ENCODE data around the gene ASTN2. TPM values are rescaled to one million over a fixed set of nuclear protein-coding genes. Genes with fewer than 3 reads are reported as not detected.

The ASTN2 gene
- total RNA-seq, 4 donors from 2014 or later, result 3.0 to 7.0 (median 5.2) TPM

DNA sequence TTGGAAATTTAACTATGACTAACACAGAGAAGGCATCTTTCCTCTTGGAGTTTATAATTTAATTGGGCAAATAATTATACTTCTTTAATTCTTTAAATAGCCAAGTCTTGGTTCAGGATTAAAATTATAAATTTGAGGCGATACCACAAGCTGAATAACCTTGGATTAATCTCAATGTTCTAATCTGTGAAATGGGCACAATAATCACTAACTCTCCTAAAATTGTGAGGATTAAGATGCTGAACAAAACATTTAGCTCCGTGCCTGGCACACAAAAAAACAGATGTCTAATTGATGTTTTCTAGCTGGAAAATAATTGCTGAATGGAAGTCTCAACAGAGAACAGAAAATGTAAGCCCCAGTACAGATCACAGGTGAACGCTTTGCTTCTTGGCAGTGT is 797.5 kb downstream of the ASTN2 start:
- Histone ChIP-seq H3K9me3 (no peaks in the 10 kb centered on the region), H3K4me3 (no peak overlapping the region), H3K4me1 (no peaks in the 10 kb centered on the region), H3K36me3 (no peaks in the 10 kb centered on the region), H3K27me3 (no peaks in the 10 kb centered on the region), H3K27ac (no peak overlapping the region)
- TF ChIP-seq POLR2A (IDR thresholded peaks at IDR 0.05), result no peak
- no peak for TF ChIP-seq CTCF (IDR thresholded peaks at IDR 0.05)
- no peak for TF ChIP-seq POLR2AphosphoS5 (IDR thresholded peaks at IDR 0.05)
- 81 to 86% methylated on average over 3 of the region's 3 CpGs for WGBS, 2 donors (ENCODE audit: low coverage in 1 of 2)
- in situ Hi-C loops (cut with MboI; ENCODE audit: low pct_ligation_motif_present in 1 of 4, low pct_unique_long_range_greater_than_20kb in 1 of 4, low sequenced_read_pairs in 3 of 4) (no loop called here), intact Hi-C loops (cut with DNase I; ENCODE audit: low total_unique reads) (no loop called here)
- no peak for DNase-seq

- Histone ChIP-seq H3K4me1 (no peaks in the 10 kb centered on the region), H3K27me3 (no peaks in the 10 kb centered on the region), H3K27ac (no peak overlapping the region), H3K36me3 (no peaks in the 10 kb centered on the region), H3K4me3 (no peak overlapping the region), H3K9me3 (no peaks in the 10 kb centered on the region)
- no peak for DNase-seq
- intact Hi-C loops (cut with DNase I; ENCODE audit: low total_unique reads), result no loop called here
- WGBS, 2 donors (ENCODE audit: low coverage in 1 of 2), result 30 to 47% methylated on average over 4 to 5 of the region's 5 CpGs
- in situ Hi-C loops (cut with MboI; ENCODE audit: low pct_ligation_motif_present in 1 of 4, low pct_unique_long_range_greater_than_20kb in 1 of 4, low sequenced_read_pairs in 3 of 4), result no loop called here
- TF ChIP-seq CTCF (IDR thresholded peaks at IDR 0.05), result no peak
- no peak for TF ChIP-seq POLR2AphosphoS5 (IDR thresholded peaks at IDR 0.05)
- no peak for TF ChIP-seq POLR2A (IDR thresholded peaks at IDR 0.05)
- no peak for TF ChIP-seq EP300 (IDR thresholded peaks at IDR 0.05; ENCODE audit: low read depth)
These were observed 798.4 kb downstream of the ASTN2 start for GRCh38 chr9:116616304-116616914.

DNA sequence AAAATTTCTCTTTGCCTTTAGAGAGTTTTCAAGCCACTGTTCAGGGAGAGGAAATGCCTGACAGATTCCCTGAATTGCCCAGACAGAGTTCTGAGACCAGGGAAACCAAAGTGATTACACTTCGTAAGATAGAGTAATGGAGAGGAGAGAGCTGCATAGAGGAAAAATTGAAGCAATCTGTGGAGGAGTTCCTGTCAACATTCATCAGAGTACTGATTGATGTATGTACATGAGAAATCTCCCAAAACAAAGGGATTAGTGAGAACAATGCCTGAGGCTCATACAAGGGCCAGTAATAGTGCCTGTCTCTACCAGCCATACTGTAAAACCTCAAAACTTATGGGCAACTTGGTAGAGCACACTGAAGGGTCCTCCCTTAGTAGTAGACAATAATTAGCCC is 806.8 kb downstream of the ASTN2 start:
- peaks cover 0 to 5% (median 0%) of the 10 kb centered on the region in 4 donors for H3K36me3 ChIP-seq
- no peak for TF ChIP-seq EP300 (IDR thresholded peaks at IDR 0.05; ENCODE audit: low read depth)
- no peak for TF ChIP-seq CTCF (IDR thresholded peaks at IDR 0.05)
- no peak for TF ChIP-seq POLR2A (IDR thresholded peaks at IDR 0.05)
- no peak for TF ChIP-seq POLR2AphosphoS5 (IDR thresholded peaks at IDR 0.05)
- in situ Hi-C loops (cut with MboI; ENCODE audit: low pct_ligation_motif_present in 1 of 4, low pct_unique_long_range_greater_than_20kb in 1 of 4, low sequenced_read_pairs in 3 of 4) (no loop called here), intact Hi-C loops (cut with DNase I; ENCODE audit: low total_unique reads) (no loop called here)
- WGBS, 2 donors (ENCODE audit: low coverage in 1 of 2), result 92% methylated on average over 1 of the region's 1 CpG; no CpG with 5 or more reads in 1 of the 2 donors
- H3K4me1 ChIP-seq, result no peaks in the 10 kb centered on the region
- H3K4me3 ChIP-seq, result no peak overlapping the region
- no peak for DNase-seq
- peaks cover 0 to 3% of the 10 kb centered on the region in 2 donors for H3K9me3 ChIP-seq
- H3K27ac ChIP-seq, result no peak overlapping the region
- no peaks in the 10 kb centered on the region for H3K27me3 ChIP-seq

DNA sequence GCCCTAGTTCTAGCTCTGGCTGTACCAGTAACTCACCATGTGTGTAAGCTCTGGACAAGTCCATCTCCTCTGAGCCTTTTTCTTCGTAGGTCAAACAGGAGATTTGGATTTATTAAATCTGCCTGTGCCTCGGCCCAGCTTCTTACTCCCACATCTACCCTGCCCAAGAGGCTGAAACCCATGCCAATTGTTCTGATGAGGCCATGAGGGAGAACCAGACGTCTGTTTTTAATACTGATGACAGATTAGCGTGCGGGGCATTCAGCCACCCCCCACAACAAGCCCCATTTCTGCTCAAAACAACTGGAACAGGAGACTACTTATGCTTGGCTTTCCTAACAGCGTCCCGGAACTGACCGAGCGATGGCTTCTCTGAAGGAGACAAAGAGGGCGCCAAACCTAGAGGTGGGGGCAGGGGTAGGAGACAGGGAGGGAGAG is 808.9 kb downstream of the ASTN2 start:
- H3K36me3 ChIP-seq, result peaks cover 0 to 5% (median 0%) of the 10 kb centered on the region in 4 donors
- no peak for TF ChIP-seq CTCF (IDR thresholded peaks at IDR 0.05)
- no peak for TF ChIP-seq POLR2AphosphoS5 (IDR thresholded peaks at IDR 0.05)
- no peak for TF ChIP-seq POLR2A (IDR thresholded peaks at IDR 0.05)
- TF ChIP-seq EP300 (IDR thresholded peaks at IDR 0.05; ENCODE audit: low read depth), result no peak
- H3K9me3 ChIP-seq, result peaks cover 0 to 3% of the 10 kb centered on the region in 2 donors
- H3K27ac ChIP-seq, result peak overlapping the region in 1 of 4 donors; percentile 12
- in situ Hi-C loops (cut with MboI; ENCODE audit: low pct_ligation_motif_present in 1 of 4, low pct_unique_long_range_greater_than_20kb in 1 of 4, low sequenced_read_pairs in 3 of 4), result no loop called here
- intact Hi-C loops (cut with DNase I; ENCODE audit: low total_unique reads), result no loop called here
- WGBS, 2 donors (ENCODE audit: low coverage in 1 of 2), result 77 to 84% methylated on average over 5 to 10 of the region's 10 CpGs
- no peaks in the 10 kb centered on the region for H3K4me1 ChIP-seq
- no peaks in the 10 kb centered on the region for H3K27me3 ChIP-seq
- DNase-seq, result no peak
- no peak overlapping the region for H3K4me3 ChIP-seq

All from transverse colon (tissue), 4 donors.